B cell (primary cell): ENCODE results near the gene FAM162A. TPM values are rescaled to one million over a fixed set of nuclear protein-coding genes. Genes with fewer than 3 reads are reported as not detected.

Source experiments
- ATAC-seq: fragments of 200-7000 bp; cut with Tn5 transposase; one replicate; pipeline ENCODE4 v1.10.0; 2021; ENCODE audit warnings: low read depth, mild to moderate bottlenecking, moderate number of reproducible peaks, moderate library complexity
- CTCF ChIA-PET: fragments of 350-600 bp; sonication (Branson Sonifier 250); formaldehyde crosslinking; loops from one replicate; lab custom pipeline; 2021; ENCODE audit warnings: antibody characterized with exemption, inconsistent platforms; lab: Charles Lee
- POLR2A ChIA-PET: fragments of 350-600 bp; sonication (Branson Sonifier 250); formaldehyde crosslinking; loops from one replicate; lab custom pipeline; 2021; ENCODE audit warnings: antibody characterized with exemption; lab: Charles Lee
- DNase-seq: peaks from one replicate; pipeline ENCODE4 v3.0.0; 2013
- H2AFZ ChIP-seq: 2 replicates; pipeline ENCODE4 v1.6.1; 2012; ENCODE audit warnings: mild to moderate bottlenecking, low read depth, low read length; ENCODE audit not compliant: insufficient read depth, poor library complexity, severe bottlenecking
- H3K27ac ChIP-seq, 2 donors: 1 replicate in 1 of 2; 2 replicates in 1 of 2; pipeline ENCODE4 v1.5.1; 2012 to 2013; ENCODE audit warnings: low read length in 2 of 2, mild to moderate bottlenecking in 2 of 2, moderate library complexity in 1 of 2
- H3K27me3 ChIP-seq, 4 experiments: fragments of 200-600 bp in 1 of 4; sonication (generic) in 1 of 4; replicated peaks in 1 of 4; 1 replicate in 2 of 4; 2 replicates in 2 of 4; pipeline versions ENCODE4 v1.6.1 to v1.7.0; 2013 to 2016; ENCODE audit warnings: low read length in 3 of 4, mild to moderate bottlenecking in 2 of 4, mixed read lengths in 1 of 4, moderate library complexity in 1 of 4; ENCODE audit not compliant: insufficient read depth in 4 of 4, control insufficient read depth in 3 of 4; ENCODE audit errors: control extremely low read depth in 1 of 4
- H3K36me3 ChIP-seq, 2 experiments: replicated peaks in 1 of 2; 1 replicate in 1 of 2; 2 replicates in 1 of 2; pipeline versions ENCODE4 v1.6.1 to v1.7.1; 2013; ENCODE audit warnings: low read length in 1 of 2; ENCODE audit not compliant: insufficient read depth in 2 of 2, control insufficient read depth in 1 of 2; ENCODE audit errors: control extremely low read depth in 1 of 2, extremely low read depth in 1 of 2
- H3K4me1 ChIP-seq, 2 donors: fragments of 200-600 bp in 1 of 2; sonication (generic) in 1 of 2; 1 replicate in 1 of 2; 2 replicates in 1 of 2; pipeline versions ENCODE4 v1.5.1 to v1.6.1; 2013 to 2017; ENCODE audit warnings: low read length in 2 of 2; ENCODE audit not compliant: control insufficient read depth in 2 of 2, insufficient read depth in 2 of 2
- H3K4me2 ChIP-seq: replicated peaks from 2 replicates; pipeline ENCODE3; 2012; ENCODE audit warnings: mild to moderate bottlenecking, low read depth, low read length; ENCODE audit not compliant: poor library complexity, severe bottlenecking
- H3K4me3 ChIP-seq, 5 experiments: fragments of 200-600 bp in 1 of 5; sonication (generic) in 1 of 5; 1 replicate in 3 of 5; 2 replicates in 2 of 5; pipeline versions ENCODE4 v1.5.1 to v1.7.0; 2011 to 2016; ENCODE audit warnings: low read length in 4 of 5, mild to moderate bottlenecking in 4 of 5, low read depth in 2 of 5, control low read depth in 1 of 5, moderate library complexity in 1 of 5; ENCODE audit not compliant: insufficient read depth in 1 of 5; ENCODE audit errors: control extremely low read depth in 1 of 5, extremely low read depth in 1 of 5
- H3K79me2 ChIP-seq: fragments of 200-600 bp; sonication (generic); one replicate; pipeline ENCODE4 v1.6.0; 2016; ENCODE audit warnings: low read length; ENCODE audit not compliant: control insufficient read depth, insufficient read depth
- H3K9ac ChIP-seq: fragments of 200-600 bp; sonication (generic); 2 replicates; pipeline ENCODE4 v1.6.1; 2017; ENCODE audit warnings: mild to moderate bottlenecking, low read length, moderate library complexity
- H3K9me3 ChIP-seq, 3 donors: one replicate each; pipeline versions ENCODE4 v1.6.1 to v1.7.1; 2013; ENCODE audit warnings: low read length in 2 of 3; ENCODE audit not compliant: control insufficient read depth in 2 of 3, insufficient read depth in 1 of 3; ENCODE audit errors: control extremely low read depth in 1 of 3
- H4K20me1 ChIP-seq: 2 replicates; pipeline ENCODE4 v1.6.0; 2012; ENCODE audit warnings: mild to moderate bottlenecking, low read length; ENCODE audit not compliant: insufficient read depth, control insufficient read depth, poor library complexity, severe bottlenecking
- H3K27ac Mint-ChIP-seq: one replicate; pipeline ENCODE4 v1.8.0; 2021; ENCODE audit warnings: mixed read lengths
- H3K27me3 Mint-ChIP-seq: one replicate; pipeline ENCODE4 v1.8.0; 2021; ENCODE audit warnings: mixed read lengths
- H3K4me1 Mint-ChIP-seq: one replicate; pipeline ENCODE4 v1.8.0; 2021; ENCODE audit warnings: mixed read lengths
- H3K4me3 Mint-ChIP-seq: one replicate; pipeline ENCODE4 v1.8.0; 2021; ENCODE audit warnings: mixed read lengths
- H3K9me3 Mint-ChIP-seq: one replicate; pipeline ENCODE4 v1.8.0; 2022; ENCODE audit warnings: mixed read lengths; ENCODE audit not compliant: insufficient read depth
- CTCF ChIP-seq: fragments of 200-600 bp; IDR thresholded peaks from one replicate; pipeline ENCODE4 v1.8.0; 2022; ENCODE audit warnings: antibody characterized with exemption, mild to moderate bottlenecking
- EZH2 ChIP-seq: IDR thresholded peaks from 2 replicates; pipeline ENCODE4 v1.6.1; 2012; ENCODE audit warnings: borderline replicate concordance, low read depth, mild to moderate bottlenecking, moderate library complexity, low read length; ENCODE audit not compliant: insufficient read depth, poor library complexity, severe bottlenecking
- WGBS: methylation state at CpG from one replicate; pipeline ENCODE4 v1.1.5; 2013; ENCODE audit warnings: missing lambda C conversion rate; ENCODE audit not compliant: insufficient coverage; 5-methylcytosine and 5-hydroxymethylcytosine counted together
- intact Hi-C: fragments of 100-400 bp; cut with micrococcal nuclease; formaldehyde crosslinking; loops from one replicate; pipeline ENCODE4 v1.10.0; 2022
- polyA plus RNA-seq: library from polyadenylated mRNA; depleted of rRNA; stranded (reverse); fragments of >200 nt; gene quantifications from 2 replicates; pipeline ENCODE4 v1.2.3, GENCODE V29; 2012
- total RNA-seq, 2 donors: library from RNA; stranded (reverse); fragments of 120-200 nt in 1 of 2; gene quantifications; 1 replicate in 1 of 2; 2 replicates in 1 of 2; pipeline versions ENCODE4 v1.2.3 to v1.2.4, GENCODE V29; 2013 to 2022

Gene FAM162A
- total and polyA plus RNA-seq, 2 donors (not counting 1 experiment from before 2014, with no cell fraction given): 10.9 to 17.5 TPM

- ChIA-PET CTCF (interaction anchor here (1.2 kb wide), 1 partner anchor 15 kb away, joined by 3 read pairs; the partner anchor contains the start of gene FAM162A), POLR2A (no interaction called here)
- H3K9me3 ChIP-seq: no peaks in the 10 kb centered on the region
- H3K9me3 Mint-ChIP-seq: no peaks in the 10 kb centered on the region
- H3K4me3 ChIP-seq: no peak overlapping the region
- H2AFZ ChIP-seq: no peak overlapping the region
- H3K9ac ChIP-seq: no peak overlapping the region
- peaks cover 0 to 9% of the 10 kb centered on the region in 2 experiments for H3K36me3 ChIP-seq
- peaks cover 7% of the 10 kb centered on the region for H3K79me2 ChIP-seq
- DNase-seq (no peak), ATAC-seq (no peak)
- no peaks in the 10 kb centered on the region for H3K27me3 ChIP-seq
- H3K4me1 ChIP-seq: no peaks in the 10 kb centered on the region
- intact Hi-C loops: loop anchor here (10.0 kb wide), 1 partner anchor 56 kb away; no protein-coding TSS in a partner anchor
- H3K27me3 Mint-ChIP-seq: no peaks in the 10 kb centered on the region
- TF ChIP-seq CTCF (no peak), EZH2 (no peak)
- no CpG with 5 or more reads among the region's 2 CpGs for WGBS
- H3K4me1 Mint-ChIP-seq: no peaks in the 10 kb centered on the region
- H3K27ac Mint-ChIP-seq: no peak overlapping the region
- no peaks in the 10 kb centered on the region for H4K20me1 ChIP-seq
- no peak overlapping the region for H3K4me3 Mint-ChIP-seq
- no peak overlapping the region for H3K27ac ChIP-seq
- no peak overlapping the region for H3K4me2 ChIP-seq
Measured at GRCh38 chr3:122398920-122399319, 14.9 kb downstream of the FAM162A start.

GRCh38 chr3:122403489-122403888 lies 19.5 kb downstream of the FAM162A start:
- Histone ChIP-seq H3K4me3 (no peak overlapping the region), H2AFZ (no peak overlapping the region), H3K79me2 (peaks cover 3% of the 10 kb centered on the region), H4K20me1 (no peaks in the 10 kb centered on the region), H3K27me3 (no peaks in the 10 kb centered on the region), H3K27ac (no peak overlapping the region), H3K9ac (no peak overlapping the region), H3K36me3 (peaks cover 0 to 36% of the 10 kb centered on the region in 2 experiments), H3K4me2 (no peak overlapping the region), H3K9me3 (no peaks in the 10 kb centered on the region), H3K4me1 (peaks cover 0 to 3% of the 10 kb centered on the region in 2 donors)
- POLR2A ChIA-PET: no interaction called here
- DNase-seq: no peak
- H3K27ac Mint-ChIP-seq: no peak overlapping the region
- H3K9me3 Mint-ChIP-seq: no peaks in the 10 kb centered on the region
- H3K4me1 Mint-ChIP-seq: peaks cover 3% of the 10 kb centered on the region
- H3K4me3 Mint-ChIP-seq: no peak overlapping the region
- WGBS: 95% methylated on average over 5 of the region's 6 CpGs
- ATAC-seq: no peak
- CTCF ChIA-PET: no interaction called here
- intact Hi-C loops: no loop called here
- TF ChIP-seq EZH2 (no peak), CTCF (no peak)
- no peaks in the 10 kb centered on the region for H3K27me3 Mint-ChIP-seq
